D341Med (cell line): ENCODE data around the gene ARF1.

ENCODE experiments used
- DNase-seq: peaks from one replicate; pipeline ENCODE4 v3.0.0; 2012; ENCODE audit warnings: low spot score

Gene ARF1

GRCh38 chr1:228071839-228072657, 10.5 kb upstream of the ARF1 start:
- DNase-seq: no peak

- no peak for DNase-seq
Observed at GRCh38 chr1:228072658-228073043, 9.9 kb upstream of the ARF1 start.

- no peak for DNase-seq
Observed at GRCh38 chr1:228073061-228073856, 9.2 kb upstream of the ARF1 start.

- peak; percentile 65 for DNase-seq
Observed at GRCh38 chr1:228073857-228074545, 8.5 kb upstream of the ARF1 start.

GRCh38 chr1:228074954-228075730, 7.4 kb upstream of the ARF1 start:
- no peak for DNase-seq

GRCh38 chr1:228075801-228076271, 6.7 kb upstream of the ARF1 start:
- DNase-seq: no peak

- DNase-seq: no peak
Observed at GRCh38 chr1:228076796-228077430, 5.6 kb upstream of the ARF1 start.

GRCh38 chr1:228077565-228078330, 4.8 kb upstream of the ARF1 start:
- no peak for DNase-seq

- no peak for DNase-seq
Observed at GRCh38 chr1:228079013-228079412, 3.5 kb upstream of the ARF1 start.

GRCh38 chr1:228079601-228080263, 2.8 kb upstream of the ARF1 start:
- no peak for DNase-seq

GRCh38 chr1:228081144-228081543, 1.4 kb upstream of the ARF1 start:
- DNase-seq: no peak

- no peak for DNase-seq
Observed at GRCh38 chr1:228081578-228082213, 812 bp upstream of the ARF1 start.

- DNase-seq: no peak
Observed at GRCh38 chr1:228082918-228083870, 686 bp downstream of the ARF1 start.

- no peak for DNase-seq
Observed at GRCh38 chr1:228083871-228084278, 1.4 kb downstream of the ARF1 start.

GRCh38 chr1:228084325-228084724, 1.8 kb downstream of the ARF1 start:
- no peak for DNase-seq

GRCh38 chr1:228084797-228085196, 2.3 kb downstream of the ARF1 start:
- DNase-seq: no peak

- peak; percentile 67 for DNase-seq
Observed at GRCh38 chr1:228085287-228085951, 2.9 kb downstream of the ARF1 start.

GRCh38 chr1:228087771-228088251, 5.3 kb downstream of the ARF1 start:
- DNase-seq: no peak
